SH-SY5Y (cell line): ENCODE measurements around the gene ATAD3B.

Experiments
- GATA2 ChIP-seq: IDR thresholded peaks from 2 replicates; pipeline ENCODE4 v1.6.1; 2011; ENCODE audit warnings: mild to moderate bottlenecking, low read depth, low read length
- GATA3 ChIP-seq: IDR thresholded peaks from 2 replicates; pipeline ENCODE4 v1.6.1; 2011; ENCODE audit warnings: low read depth, mild to moderate bottlenecking, low read length, moderate library complexity

ATAD3B gene

DNA sequence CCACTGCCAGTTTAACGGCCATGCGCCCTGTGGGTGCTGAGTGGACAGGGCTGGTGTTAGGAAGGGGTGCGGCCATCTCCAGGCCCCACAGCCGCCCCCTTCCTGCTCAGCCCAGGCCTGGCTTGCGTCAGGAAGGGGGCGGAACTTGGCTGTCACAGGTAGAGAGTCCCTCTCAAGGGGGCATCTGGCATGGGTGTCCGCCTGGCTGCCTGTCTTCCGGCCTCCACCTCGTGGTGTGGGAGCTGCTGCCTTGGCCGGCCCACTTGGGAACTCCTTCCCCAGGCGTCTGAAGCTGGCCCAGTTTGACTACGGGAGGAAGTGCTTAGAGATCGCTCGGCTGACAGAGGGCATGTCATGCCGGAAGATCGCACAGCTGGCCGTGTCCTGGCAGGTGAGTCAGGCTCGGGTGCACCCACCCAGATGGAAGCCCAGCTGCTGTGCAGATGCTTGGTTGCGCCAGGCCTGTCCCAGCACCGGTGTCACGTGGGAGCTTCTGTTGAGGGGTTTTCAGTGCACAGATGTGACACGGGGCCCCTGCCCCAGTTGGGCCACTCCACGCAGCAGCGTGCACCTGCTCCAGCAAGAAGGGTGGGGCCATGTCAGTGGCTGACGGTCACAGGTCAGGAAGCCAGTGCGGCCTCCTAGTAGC, 9.1 kb upstream of the ATAD3B start:
- TF ChIP-seq GATA3 (no peak), GATA2 (no peak)

DNA sequence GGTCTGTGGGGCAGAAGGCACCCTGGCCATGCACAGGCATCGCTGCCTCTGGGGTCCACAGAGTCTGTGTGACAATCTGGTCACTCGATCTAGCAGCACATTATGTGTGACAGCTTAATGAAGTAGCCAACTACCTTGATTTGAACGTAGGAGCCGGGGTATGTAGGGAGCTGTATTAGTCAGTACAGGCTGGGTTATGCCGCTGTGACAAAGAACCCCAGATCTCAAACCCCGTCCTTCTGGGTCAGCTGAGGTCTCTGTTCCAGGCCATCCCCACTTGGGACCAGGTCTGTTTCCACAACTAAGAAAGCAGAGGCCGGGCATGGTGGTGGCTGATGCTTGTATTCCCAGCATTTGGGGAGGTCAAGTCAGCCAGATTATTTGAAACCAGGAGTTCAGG, 8.3 kb upstream of the ATAD3B start:
- TF ChIP-seq GATA3 = no peak
- no peak for TF ChIP-seq GATA2

DNA sequence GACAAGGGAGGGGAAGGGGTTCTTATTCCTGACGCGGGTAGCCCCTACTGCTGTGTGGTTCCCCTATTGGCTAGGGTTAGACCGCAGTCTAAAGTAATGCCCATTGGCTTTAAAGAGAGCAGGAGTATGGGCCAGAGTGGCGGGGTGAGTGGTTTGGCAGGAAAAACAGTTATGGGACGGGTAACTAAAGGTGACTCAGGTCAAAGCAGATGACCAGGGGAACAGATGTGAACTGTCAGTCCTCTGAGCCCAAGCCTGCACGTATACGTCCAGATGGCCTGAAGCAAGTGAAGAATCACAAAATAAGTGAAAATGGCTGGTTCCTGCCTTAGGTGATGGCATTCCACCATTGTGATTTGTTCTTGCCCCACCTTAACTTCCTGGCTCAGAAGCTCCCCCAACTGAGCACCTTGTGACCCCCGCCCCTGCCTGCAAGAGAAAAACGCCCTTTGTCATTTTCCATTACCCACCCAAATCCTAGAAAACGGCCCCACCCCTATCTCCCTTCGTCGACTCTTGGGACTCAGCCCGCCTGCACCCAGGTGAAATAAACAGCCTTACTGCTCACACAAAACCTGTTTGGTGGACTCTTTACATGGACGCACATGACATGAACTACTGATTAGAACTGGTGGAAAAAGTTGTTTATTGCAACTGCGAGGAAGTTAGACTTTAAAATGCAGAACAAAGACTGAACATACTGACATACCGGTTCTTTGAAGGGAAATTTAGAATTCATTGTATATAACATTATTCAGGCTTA, 758 bp upstream of the ATAD3B start:
- TF ChIP-seq GATA3 = no peak
- TF ChIP-seq GATA2 = no peak

DNA sequence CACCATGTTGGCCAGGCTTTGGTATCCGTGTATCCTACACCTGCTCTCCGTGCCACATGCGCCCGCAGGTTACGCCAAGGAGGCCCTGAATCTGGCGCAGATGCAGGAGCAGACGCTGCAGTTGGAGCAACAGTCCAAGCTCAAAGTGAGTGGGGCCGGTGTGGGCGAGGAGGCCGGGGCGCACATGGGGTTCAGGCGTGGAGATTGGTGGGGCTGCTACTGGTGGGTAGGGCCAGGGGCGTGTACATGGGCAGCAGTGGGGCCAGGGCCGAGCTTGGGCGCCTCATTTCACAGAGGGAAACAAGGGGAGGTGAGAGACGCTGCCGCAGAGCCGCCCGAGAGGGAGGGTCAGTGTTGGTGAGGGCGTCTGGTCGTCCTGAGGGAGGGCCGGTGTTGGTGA, 5.6 kb downstream of the ATAD3B start:
- TF ChIP-seq GATA3 = no peak
- no peak for TF ChIP-seq GATA2

DNA sequence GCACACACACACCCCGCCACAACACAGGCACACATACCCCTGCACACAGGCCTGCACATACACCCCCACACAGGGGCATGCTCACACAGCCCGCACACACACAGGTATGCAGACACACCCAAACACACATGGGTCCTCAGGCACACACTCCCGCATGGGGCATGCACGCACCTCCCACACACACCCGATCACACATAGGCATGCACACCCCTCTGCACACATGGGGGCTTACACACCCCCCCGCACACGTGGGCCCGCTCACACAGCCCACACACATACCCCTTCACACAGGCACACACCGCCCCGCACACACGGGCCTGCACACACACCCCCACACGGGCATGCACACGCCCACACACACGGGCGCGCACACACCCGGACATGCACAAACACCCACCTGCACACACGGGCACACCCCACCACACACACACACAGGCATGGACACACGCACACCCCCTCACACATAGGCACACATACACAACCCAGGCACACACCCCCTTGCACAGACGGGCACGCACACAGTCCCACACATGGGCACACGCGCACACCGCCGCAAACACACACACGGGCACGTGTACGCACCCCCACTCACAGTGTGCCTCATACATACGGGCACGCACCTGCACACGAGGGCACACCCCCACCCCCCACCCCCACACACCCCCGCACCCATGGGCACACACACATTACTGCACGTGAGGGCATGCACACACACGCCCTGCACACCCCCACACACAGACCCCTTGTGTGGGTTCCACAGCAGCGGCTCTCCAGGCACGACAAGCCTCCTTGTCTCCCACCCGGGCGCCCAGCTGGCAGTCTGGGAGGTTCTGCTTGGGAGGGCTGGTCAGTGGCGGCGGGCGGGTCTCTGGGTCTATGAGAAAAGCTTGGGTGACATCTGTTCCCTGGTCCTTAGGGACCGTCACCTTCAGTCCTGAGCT, 8.3 kb downstream of the ATAD3B start:
- no peak for TF ChIP-seq GATA2
- no peak for TF ChIP-seq GATA3

DNA sequence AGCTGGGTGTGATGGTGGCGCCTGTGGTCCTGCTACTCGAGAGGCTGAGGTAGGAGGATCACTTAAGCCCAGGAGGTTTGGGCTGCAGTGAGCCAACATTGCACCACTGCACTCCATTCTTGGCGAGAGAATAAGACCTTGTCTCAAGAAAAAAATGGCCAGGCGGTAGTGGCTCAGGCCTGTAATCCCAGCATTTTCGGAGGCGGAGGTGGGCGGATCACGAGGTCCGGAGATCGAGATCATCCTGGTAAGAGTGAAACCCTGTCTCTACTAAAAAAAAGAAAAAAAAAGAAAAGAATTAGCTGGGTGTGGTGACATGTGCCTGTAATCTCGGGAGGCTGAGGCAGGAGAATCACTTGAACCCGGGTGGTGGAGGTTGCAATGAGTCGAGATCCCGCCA, 11.3 kb downstream of the ATAD3B start:
- TF ChIP-seq GATA2 (no peak), GATA3 (no peak)

DNA sequence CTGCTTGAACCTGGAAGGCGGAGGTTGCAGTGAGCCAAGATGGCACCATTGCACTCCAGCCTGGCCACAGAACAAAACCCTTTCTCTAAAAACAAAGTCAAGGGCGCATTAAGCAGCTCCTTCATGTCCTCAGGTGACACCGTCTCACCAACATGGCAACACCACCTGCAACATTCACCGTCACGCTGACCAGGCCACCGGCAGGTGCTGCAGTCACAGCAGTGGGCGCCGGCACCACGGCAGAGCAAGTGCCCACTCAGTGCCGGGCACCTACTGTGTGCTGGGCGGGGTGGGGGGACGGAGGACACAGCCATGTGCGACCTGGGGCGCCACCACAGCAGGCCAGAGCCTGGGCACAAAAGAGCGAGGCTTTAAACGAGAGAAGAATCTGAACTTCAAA, 12.1 kb downstream of the ATAD3B start:
- TF ChIP-seq GATA2 (no peak), GATA3 (no peak)

DNA sequence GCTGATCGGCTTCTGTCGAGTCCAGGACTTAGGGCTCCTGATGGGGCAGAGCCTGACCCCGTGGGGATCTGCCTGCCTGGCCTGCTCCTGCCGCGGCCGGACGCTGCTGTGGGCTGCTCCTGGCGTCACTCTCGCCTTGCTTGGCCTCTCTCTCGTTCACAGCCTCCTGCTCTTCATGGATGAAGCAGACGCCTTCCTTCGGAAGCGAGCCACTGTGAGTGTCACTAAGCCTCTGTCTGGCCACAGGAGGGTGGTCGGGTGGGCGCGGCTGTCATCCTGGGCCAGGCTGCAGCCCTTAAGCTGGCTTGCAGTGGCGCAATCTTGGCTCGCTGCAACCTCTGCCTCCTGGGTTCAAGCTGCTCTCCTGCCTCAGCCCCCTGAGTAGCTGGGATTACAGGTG, 16.1 kb downstream of the ATAD3B start:
- TF ChIP-seq GATA3 (no peak), GATA2 (no peak)

DNA sequence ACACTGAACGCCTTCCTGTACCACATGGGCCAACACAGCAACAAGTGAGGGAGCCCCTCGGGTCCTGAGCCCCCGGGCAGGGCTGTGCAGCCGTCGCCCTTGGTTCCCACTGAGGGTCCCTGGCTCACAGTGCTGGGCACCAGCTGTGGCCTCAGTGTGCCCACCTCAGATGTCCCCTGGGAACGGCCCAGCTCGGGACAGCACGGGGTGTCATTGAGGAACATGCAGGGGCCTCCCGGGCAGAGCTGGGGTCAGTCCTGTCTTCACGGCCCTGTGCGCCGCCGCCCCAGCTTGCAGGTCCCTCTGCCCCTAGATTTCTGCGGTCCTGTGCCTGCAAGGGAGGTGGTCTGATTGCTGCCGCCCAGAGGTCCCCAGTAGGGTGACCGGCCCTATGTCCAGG, 17.7 kb downstream of the ATAD3B start:
- TF ChIP-seq GATA2 = no peak
- TF ChIP-seq GATA3 = no peak

DNA sequence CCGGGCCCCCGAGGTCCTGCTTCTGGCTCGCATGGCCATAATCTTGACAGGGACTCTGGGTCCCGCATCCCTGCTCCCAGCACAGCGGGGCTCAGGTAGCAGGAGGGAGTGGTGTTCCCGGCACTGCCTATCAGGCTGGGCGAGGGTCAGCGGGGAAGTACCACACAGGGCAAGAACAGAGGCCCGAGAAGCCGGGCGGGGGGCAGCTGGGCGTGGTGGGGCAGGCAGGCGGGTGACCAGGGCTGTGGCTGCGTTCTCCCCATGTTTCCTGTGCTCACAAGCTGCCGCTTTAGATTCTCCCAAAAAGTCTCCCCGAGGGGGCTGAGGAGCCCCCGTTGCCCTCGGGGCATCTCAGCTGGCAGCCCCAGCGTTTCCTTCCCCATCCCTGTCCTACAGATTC, 18.3 kb downstream of the ATAD3B start:
- TF ChIP-seq GATA2 (no peak), GATA3 (no peak)

DNA sequence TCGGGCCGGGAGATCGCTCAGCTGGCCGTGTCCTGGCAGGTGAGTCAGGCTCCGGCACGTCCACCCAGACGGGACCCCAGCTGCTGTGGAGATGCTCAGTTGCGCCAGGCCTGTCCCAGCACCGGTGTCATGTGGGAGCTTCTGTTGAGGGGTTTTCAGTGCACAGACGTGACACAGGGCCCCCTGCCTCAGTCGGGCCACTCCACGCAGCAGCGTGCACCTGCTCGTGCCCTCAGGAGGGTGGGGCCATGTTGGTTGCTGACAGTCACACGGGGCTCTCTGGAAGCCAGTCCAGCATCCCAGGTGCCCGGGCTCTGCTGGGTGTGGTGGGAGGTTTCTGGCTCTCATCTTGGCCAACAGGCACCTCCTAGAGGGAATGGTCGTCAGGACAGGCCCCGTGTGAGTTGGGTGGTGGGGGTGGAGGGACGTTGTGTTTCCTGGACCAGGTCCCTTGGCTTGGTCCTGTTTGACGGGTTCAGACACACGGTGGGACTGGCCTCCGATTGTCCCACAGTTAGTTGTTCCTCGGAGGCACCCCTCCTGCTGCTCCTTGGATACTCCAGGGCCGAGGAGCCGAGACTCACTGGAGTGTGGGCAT, 19.2 kb downstream of the ATAD3B start:
- TF ChIP-seq GATA2 (no peak), GATA3 (no peak)

DNA sequence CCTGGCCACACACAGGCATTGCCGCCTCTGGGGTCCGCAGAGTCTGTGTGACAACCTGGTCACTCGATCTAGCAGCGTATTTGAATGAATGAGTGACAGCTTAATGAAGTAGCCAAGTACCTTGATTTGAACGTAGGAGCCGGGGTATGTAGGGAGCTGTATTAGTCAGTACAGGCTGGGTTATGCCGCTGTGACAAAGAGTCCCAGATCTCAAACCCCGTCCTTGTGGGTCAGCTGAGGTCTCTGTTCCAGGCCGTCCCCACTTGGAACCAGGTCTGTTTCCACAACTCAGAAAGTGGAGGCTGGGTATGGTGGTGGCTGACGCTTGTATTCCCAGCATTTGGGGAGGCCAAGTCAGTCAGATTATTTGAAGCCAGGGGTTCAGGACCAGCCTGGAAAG, 20.0 kb downstream of the ATAD3B start:
- TF ChIP-seq GATA2 (no peak), GATA3 (no peak)

DNA sequence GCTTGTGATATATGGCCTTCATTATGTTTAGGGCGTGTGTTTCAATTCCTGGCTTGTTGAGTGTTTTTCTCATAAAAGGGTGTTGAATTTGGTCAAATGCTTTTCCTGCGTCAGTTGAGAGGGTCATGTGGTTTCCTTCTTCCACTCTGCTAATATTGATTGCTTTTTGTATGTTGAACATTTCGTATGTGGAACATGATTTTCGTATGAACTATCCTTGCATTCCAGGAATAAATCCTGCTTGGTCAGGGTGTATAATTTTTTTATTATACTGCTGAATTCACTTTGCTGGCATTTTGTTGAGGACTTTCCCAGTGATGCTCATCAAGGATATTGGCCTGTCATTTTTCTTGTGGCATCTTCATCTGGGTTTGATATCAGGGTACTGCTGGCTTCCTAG, 35.7 kb downstream of the ATAD3B start:
- no peak for TF ChIP-seq GATA2
- no peak for TF ChIP-seq GATA3
